ENCODE measurements around the gene CLDN5.

Gene CLDN5

DNA sequence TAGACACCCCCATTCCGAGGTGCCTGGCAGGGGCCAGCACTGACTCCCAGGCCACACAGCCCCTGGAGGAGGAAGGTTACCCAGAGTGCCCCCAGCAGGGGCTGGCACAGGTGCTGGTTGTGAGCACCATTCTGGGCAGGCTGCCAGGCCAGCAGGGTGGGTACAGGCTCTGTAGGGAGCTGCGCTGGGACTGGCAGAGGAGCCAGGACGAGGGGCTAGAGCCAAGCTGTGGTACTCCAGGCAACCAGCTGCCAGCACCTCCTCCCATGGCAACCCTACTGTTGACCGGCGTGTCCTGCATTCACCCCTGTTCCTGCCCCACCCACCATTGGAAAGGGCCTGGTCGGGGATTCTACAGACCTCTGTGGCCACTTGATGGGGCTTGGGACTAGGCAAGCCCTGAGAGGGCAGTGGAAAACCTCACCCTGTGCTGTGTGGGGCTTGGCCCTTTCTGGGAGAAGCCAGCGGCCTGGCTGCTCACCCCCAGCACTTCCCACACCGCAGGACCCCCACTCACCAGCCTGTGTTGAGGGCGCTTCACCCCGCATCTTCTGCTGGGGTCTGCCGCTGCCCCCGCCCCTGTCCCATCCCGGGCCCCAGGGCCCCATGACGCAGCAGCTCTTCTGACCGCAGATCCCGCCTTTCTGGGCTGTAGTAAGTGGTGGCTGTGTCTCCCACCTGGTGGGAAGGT is 1.9 kb downstream of the CLDN5 start:
- DNase-seq (ENCODE audit: low spot score), result no peak

DNA sequence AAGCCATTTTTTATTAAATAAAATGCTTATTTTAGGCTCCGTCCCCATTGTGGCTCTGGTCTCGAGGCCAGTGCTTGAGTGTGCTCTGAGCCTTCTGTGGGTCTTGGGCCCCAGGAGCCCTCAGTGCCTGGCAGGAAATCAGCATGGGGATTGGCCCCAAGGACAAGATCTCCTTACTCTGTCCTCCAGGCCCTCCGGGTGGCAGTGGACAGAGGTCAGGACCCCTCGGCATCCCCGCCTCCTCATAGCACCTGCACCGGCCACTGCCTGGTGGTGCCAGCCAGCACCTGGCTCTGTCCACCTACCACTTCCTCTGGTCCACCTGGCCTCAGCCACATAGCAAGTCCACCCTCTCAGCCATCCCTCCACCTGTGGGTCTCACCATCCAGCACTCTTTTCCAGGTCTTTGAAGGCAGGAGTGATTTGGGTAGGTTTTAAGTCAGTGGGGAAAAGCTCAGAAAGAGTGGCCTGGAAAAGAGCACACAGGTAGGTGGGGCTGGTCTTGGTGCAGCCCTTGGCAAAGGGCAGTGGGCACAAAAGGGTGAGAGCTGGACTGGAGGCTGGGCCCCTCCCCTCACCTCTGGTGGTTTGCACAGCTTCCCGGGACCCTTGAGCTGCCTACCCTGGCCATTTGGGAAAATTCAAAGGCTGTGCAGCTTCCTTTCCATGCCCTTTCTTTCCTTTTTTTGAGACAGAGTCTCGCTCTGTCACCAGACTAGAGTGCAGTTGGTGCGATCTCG is 3.5 kb downstream of the CLDN5 start:
- DNase-seq (ENCODE audit: low spot score), result no peak

DNA sequence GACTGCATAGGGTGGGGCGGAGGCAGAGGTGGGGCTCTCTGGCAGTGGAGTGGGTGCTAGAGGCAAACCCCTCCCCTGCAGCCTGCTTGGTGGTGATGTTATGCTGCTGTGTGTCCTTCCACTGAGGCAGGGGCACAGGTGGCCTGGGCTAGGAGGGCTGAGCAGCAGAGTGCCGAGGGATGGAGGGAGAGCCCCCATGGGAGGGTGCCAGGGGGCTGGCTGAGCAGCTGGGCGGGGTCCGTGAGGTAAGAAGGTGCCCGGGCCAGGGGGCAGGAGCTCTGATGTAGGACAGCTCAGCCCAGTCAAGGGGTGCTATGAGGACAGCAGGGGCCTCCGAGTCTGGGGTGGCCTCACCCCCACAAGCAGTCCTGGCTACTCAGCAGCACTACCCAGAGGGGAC is 4.2 kb downstream of the CLDN5 start:
- no peak for DNase-seq (ENCODE audit: low spot score)

DNA sequence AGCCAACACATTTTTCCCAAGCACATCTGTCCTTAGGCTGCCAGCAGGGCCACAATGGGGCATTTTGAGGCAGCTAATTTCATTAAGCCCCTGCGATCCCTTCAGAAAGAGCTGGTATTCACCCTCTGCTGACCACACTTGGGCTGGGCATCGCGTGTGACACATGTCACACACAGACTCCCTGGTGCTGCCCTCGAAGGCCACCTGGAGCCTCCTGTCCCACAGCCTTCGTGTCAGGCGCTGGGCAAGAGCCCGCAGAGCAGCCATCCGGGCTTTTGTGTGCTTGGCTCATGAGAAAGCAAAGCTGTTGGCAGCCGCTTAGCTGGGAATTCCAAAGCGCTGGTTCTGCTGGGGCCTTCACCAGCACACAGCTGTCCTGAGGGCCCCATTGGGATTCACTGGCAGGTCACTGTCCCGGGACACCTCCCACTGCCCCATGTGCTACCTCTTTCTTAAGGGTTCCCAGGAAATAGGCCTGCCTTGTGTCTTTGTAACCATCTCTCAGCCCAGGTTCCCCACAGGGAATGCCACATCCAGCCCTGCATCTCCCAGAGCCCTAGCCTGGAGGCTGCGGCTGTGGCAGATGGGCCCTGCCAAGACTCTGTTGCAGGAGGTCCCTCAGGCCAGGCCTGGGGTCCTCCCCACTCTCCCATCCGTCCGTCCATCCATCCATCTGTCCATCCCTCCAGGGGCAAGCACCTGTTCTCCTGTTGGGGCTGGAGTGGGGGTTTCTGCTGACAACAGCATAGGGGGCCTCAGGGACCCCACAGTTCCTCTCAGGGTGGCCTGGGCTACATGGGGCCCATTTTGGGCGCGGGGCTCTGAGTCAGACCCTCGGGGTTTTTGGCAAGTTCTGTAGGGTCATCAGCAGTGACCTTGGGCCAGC is 4.9 kb downstream of the CLDN5 start:
- DNase-seq (ENCODE audit: low spot score), result no peak

DNA sequence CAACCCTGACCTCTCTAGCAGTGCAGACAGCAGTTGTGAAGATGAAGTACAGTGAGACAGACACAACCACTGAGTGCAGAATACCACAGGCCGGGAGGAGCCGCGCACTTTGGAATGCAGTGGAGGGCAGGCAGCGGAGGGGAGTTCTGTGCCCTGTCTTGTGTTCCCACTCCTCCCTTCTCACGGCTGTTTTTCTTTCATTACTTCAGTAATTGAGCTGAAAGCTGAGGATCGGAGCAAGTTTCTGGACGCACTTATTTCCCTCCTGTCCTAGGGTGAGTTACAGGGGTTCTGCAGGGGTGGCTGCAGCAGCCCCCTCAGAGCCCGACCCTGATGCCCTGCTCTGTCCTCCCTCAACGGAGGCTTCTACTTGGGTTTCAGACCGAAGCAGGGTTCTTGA is 5.6 kb downstream of the CLDN5 start:
- DNase-seq (ENCODE audit: low spot score), result no peak

DNA sequence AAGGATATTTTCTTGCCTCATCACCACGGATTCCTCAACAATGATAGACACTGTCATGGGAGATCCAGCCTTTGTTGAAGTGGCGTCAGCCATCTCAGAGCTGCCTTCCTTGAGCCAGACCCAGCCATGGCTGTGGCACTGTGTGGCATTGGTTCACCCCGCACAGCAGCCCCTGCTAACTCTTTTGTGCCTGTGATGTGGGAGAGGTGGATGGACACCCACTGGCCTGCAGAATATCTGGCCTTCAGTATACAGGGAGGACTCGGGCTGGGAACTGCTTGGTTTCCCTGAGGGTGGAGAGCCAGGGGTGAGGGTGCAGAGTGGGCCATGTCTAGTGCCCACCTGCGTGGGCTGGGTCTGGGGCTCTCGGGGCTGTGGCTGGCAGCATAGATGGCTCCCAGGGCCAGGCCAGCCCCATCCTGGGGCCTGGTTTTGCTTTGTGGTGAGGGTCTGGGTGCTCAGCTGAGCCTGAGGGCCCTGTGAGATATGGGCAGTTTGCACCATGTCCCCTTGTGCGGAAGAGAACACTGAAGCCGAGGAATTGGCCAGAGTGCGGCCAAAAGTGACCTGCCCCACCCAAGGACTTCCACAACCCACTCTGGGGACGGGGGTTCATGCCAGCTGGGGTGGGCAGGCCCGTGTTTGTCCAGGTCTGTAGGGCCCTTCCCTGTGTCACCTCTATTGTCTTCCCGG is 6.1 kb downstream of the CLDN5 start:
- no peak for DNase-seq (ENCODE audit: low spot score)

DNA sequence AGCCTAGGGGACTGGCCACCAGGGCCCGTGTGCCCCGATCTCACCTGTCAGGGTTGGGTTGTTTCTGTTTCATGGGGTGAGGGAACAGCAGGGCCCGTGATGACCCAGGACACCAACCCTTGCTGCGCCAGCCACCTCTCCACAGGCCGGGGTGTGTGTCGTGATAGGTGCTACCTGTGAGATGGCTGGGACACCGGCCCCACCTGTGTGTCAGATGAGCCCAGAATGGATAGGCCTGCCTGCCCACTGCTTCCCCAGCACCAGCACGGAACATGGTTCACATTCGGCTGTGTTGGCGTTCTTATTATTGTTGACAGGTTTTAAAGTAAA is 7.1 kb downstream of the CLDN5 start:
- no peak for DNase-seq (ENCODE audit: low spot score)

DNA sequence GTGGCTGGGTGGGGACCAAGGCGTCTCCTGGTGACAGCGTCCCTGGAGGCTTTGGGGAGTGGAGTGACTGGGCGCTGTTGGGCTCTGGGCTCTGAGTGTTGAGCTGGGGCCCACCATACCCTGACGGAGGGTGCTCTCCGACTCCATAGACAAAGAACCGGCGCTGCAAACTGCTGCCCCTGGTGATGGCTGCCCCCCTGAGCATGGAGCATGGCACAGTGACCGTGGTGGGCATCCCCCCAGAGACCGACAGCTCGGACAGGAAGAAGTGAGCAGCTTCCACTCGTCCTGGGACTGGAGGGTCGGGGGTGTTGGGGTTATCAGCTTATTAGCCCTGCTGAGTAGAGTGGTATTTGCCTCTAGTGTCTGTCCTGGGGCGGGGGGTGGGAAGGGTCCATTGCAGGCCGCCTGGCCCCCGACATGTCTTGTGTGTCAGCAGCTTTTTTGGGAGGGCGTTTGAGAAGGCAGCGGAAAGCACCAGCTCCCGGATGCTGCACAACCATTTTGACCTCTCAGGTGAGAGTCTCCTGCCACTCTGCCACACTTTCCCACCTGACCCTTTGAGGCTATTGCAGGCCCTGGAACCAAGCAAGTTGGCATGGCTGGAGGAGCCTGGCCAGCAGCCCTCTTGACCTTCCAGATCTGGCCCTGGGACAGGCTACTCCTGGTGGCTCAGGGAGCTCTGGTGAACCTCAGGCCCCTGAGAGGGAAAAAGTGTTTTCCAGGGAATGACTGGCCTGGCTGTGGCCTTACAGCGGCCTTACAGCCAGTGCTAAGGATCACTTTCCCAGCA is 7.6 kb downstream of the CLDN5 start:
- DNase-seq (ENCODE audit: low spot score), result no peak

DNA sequence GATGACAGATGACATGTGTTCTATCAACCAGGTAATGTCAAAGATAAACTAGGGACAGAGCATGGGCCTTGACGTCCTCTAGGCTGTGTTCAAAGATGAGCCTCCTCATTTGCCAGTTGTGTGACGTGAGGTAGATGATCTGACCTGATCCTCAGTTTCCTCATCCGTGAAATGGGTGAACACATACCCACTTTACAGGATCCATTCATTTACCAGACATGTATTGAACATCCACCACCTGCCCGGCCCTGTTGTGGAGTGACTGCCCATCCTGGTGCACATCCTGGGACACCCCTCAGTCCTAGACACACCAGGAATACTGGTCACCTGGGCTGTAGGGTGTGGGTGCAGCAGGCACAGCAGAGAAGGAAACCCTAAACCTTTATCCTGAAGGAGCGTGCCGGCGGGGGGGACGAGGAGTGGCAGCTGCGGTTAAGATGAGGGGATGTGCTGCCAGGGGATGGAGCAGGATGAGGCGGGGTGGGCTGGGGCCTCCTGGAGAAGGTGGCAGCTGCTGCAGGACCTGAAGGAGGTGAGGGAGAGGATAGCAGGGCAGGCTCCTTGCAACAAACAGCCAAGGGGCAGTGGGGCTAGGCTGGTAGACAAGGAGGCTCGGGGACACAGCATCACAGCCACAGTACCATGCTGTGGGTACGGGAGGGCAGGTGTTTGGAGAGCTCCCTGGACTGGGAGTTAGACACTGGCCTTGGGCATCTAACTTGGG is 8.4 kb downstream of the CLDN5 start:
- no peak for DNase-seq (ENCODE audit: low spot score)

DNA sequence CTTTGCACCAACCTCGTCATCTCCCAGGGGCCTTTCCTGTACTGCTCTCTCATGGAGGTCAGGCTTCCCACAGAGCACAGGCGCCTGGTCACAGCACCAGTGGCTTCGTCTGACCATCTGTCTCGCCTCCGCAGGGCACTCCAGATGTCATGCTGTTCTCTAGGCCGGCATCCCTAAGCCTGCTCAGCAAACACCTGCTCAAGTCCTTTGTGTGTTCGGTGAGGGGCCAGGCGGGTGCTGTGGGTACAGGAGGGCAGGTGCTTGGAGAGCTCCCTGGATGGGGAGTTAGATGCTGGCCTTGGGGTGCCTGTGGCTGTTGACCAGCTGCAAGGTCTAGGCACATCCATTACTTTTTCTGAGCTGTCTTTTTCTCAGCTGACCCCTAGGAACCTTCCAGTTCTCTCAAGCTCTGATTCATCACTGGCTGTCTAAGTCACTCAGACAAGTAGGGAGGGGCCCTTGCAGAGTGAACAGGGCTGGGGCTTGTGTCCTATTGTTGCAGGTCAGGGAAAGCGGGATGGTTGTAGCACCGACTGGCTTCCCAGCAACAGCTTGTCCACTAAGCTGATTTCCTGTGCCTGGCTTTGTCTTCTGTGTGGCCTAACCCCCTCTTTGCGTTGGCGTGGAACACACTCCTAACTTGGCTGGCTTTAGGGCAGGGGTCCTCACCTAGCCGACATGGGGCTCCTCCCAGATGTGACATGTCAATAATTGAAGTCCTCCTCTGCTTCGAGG is 9.2 kb downstream of the CLDN5 start:
- no peak for DNase-seq (ENCODE audit: low spot score)

DNA sequence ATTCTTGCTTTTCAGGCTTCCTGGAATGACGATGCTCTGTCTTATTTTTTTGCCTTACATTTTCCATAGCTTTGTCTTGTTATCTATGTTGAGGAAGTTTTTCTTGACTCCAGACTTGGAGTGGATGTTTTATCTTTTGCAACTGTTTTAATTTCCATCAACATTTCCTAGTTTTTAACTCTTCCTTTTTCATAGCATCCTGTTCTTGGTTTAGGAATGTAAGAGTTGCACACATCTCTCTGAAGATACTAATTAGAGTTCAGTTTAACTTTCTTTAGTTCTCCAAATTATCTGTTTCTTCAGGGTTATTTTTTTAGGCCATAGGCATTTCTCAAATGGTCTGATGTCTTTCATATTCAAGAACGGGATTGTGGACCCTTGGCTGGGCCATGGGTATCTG is 10.4 kb downstream of the CLDN5 start:
- no peak for DNase-seq (ENCODE audit: low spot score)

DNA sequence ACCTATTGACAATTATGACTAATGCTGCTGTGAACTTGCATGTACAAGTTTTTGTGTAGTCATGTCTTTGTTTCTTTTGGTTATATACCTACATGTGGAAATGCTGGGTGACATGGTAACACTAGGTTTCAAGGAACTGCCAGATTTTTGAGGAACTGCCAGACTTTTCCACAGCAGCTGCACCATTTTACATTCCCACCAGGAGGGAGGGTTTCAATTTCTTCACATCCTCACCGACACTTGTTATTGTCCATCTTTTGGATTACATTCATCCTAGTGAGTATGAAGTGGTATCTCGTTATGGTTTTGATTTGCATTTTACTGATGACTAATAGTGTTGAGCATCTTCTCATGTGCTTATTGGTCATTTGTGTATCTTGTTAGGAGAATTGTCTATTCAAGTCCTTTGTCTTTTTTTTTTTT is 13.3 kb downstream of the CLDN5 start:
- DNase-seq (ENCODE audit: low spot score), result no peak

DNA sequence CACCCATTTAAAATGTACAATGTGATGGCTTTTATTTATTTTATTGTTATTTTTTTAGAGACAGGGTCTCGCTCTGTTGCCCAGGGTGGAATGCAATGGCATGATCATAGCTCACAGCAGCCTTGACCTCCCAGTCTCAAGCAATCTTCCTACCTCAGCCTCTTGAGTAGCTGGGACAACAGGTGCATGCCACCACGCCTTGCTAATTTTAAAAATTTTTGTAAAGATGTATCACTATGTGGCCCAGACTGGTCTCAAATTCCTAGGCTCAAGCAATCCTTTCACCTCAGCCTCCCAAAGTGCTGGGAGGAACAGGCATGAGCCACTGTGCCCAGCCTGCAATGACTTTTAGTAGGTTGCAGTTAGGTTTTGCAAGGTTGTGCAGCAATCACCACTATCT is 14.3 kb downstream of the CLDN5 start:
- no peak for DNase-seq (ENCODE audit: low spot score)

DNA sequence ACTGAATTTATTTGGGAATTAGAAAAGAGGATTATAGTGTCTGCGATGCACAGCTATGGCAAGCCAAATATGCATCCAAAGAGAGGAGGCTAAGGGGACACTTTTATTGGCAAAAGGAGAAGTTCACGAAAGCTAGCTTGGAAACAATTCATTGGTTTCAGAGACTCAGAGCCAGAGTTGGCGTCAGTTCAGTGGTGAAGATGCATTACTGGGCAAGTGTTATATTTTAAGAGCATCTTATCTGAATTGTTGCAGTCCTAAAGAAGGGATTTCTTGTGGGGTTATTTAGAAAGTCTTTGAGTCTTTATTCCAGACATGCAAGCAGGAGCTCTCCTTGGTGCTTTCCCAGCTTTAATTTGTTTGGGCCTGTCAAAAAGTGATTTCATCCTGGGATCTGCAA is 15.0 kb downstream of the CLDN5 start:
- DNase-seq (ENCODE audit: low spot score), result no peak

DNA sequence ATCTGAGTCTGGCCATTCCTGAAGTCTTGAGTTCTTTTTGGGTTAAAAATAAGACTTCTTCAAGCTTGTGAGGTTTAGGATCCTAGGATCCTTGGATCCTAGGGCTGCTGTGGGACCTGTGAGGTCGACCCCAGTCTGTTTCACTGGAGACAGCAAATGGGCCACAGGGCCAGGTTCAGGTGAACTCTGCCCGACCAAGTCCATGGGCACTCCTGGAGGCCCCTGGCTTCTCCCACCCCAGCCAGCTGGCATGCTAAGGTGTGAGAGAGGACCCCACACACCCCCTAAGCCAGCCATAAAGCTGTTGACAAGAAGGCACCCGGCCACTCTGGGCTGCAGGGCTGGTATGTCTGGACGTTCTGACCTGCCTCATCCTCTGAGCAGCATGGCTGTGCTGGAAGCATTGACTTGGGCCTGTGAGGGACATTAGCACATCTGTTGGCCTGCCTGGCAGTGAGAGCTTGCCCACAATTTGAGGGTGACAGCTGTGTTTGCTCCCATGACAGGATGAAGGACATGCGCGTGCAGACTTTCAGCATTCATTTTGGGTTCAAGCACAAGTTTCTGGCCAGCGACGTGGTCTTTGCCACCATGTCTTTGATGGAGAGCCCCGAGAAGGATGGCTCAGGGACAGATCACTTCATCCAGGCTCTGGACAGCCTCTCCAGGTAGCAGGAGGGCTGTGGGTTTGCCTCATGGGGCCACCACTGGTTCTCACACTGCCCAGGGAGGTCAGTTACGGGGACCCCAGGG is 16.0 kb downstream of the CLDN5 start:
- DNase-seq (ENCODE audit: low spot score), result no peak

DNA sequence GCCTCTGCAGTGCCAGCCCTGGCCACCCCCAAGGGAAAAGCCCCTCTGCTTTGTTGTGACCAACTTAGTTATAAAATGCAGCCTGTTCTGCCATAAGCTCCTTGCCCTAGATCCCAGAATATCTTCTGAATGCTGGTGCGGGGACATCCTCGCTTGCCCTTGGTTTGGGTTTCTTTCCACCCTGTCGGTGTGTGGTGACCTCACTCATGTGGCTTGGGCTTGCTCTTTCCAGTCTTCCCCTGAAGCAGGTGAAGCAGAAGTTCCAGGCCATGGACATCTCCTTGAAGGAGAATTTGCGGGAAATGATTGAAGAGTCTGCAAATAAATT is 16.7 kb downstream of the CLDN5 start:
- DNase-seq (ENCODE audit: low spot score), result no peak

DNA sequence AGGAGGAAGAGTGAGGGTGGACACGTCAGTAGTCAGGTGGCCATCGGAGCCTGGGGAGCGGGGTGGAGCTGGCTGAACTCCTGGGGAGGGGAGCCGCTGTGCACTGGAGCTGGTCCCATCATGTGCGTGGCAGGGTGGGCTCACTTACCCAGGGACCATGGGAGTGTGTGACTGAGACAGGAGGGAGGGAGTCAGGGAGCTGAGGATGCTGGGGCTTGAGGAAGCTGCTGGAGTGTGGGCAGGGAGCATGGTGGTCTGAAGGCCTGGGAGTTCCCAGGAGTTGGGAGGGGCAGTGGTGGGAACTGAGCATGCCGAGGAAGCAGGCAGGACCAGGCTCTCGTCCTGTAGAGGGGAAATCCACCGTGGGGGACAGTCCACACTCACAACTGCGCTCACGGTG is 18.0 kb downstream of the CLDN5 start:
- no peak for DNase-seq (ENCODE audit: low spot score)

DNA sequence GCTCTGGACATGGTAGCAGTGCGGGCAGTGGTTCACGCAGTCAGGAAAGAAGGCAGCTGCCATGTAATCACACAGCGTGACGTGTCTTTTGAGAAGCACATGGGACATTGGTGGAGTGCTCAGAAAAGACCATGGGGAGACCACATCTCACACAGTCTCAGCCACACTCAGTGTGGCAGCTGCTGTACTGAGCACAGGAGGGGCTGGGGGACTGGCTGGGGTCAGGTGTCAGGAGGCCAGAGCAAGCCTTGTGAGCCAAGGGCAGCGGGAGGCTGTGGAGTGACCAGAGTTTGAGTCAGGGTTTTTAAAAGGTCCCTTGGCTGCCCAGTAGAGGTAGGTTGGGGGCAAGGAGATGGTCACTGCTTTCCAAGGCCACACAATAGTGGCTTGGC is 18.5 kb downstream of the CLDN5 start:
- no peak for DNase-seq (ENCODE audit: low spot score)

DNA sequence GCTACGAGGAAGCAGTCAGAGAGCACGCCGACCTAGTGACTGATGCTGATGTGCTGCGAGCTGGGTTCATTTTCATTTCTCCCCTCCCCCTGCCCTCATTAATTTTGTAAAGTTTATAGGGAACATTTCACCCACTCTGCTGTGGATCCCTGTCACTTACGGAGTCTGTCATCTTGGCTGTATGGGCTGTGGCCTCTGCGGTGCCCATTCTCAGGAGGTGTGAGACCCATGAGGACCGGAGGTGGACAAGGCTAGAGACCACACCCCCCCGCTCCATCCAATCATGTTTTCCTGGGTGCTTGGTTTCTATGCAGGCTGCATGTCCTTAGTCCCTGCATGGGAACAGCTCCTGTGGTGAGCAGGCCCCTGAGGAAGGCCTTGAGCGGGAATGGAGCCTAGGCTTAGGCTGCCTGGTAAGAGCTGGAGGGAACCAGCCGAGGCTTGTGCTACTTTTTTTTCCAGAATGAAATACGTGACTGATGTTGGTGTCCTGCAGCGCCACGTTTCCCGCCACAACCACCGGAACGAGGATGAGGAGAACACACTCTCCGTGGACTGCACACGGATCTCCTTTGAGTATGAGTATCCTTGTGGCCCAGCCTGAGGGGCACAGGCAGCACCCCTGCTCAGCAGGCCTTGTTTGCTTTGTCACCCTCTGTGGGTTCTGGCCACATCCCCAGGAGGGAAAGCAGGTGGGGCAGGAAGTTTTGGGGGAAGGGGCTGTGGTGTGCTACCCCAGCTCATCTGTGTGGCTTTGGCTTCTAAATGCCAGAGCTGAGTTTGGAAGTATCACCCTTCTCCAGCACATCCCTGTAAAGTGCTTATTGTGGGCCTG is 19.1 kb downstream of the CLDN5 start:
- no peak for DNase-seq (ENCODE audit: low spot score)

Measured in germinal center (tissue), 1 donor.